Measurements from ENCODE around the gene DSP.

The DSP gene, protein sequence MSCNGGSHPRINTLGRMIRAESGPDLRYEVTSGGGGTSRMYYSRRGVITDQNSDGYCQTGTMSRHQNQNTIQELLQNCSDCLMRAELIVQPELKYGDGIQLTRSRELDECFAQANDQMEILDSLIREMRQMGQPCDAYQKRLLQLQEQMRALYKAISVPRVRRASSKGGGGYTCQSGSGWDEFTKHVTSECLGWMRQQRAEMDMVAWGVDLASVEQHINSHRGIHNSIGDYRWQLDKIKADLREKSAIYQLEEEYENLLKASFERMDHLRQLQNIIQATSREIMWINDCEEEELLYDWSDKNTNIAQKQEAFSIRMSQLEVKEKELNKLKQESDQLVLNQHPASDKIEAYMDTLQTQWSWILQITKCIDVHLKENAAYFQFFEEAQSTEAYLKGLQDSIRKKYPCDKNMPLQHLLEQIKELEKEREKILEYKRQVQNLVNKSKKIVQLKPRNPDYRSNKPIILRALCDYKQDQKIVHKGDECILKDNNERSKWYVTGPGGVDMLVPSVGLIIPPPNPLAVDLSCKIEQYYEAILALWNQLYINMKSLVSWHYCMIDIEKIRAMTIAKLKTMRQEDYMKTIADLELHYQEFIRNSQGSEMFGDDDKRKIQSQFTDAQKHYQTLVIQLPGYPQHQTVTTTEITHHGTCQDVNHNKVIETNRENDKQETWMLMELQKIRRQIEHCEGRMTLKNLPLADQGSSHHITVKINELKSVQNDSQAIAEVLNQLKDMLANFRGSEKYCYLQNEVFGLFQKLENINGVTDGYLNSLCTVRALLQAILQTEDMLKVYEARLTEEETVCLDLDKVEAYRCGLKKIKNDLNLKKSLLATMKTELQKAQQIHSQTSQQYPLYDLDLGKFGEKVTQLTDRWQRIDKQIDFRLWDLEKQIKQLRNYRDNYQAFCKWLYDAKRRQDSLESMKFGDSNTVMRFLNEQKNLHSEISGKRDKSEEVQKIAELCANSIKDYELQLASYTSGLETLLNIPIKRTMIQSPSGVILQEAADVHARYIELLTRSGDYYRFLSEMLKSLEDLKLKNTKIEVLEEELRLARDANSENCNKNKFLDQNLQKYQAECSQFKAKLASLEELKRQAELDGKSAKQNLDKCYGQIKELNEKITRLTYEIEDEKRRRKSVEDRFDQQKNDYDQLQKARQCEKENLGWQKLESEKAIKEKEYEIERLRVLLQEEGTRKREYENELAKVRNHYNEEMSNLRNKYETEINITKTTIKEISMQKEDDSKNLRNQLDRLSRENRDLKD (N-terminal part only)

DNA sequence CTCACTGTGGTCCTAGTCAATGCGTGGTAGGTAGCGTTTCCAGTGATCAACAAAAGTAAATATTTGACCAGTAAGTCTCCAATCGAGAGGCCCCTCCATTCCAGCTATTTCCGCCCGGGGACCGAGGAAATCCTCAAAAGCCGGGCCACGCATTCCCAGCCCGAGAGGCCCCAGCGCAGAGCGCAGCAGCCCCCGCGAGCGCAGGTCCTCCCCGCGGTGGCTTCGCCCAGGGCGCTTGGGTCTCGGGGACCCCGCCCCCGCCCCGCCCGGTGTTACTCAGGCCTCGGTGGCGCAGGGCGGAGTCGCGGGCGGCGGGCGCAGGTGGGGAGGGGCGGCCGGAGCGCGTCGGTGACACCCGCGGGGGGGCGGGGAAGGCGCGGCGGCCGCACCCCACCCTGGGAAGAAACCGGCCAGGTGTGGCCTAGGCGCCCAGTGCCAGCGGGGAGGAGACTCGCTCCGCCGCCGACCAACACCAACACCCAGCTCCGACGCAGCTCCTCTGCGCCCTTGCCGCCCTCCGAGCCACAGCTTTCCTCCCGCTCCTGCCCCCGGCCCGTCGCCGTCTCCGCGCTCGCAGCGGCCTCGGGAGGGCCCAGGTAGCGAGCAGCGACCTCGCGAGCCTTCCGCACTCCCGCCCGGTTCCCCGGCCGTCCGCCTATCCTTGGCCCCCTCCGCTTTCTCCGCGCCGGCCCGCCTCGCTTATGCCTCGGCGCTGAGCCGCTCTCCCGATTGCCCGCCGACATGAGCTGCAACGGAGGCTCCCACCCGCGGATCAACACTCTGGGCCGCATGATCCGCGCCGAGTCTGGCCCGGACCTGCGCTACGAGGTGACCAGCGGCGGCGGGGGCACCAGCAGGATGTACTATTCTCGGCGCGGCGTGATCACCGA, at the start of gene DSP:
Gene DSP, plus strand, starts transcription at position 497 of the 890 bp plus-strand sequence. Its CDS starts 245 bp downstream, at position 742.
- FAIRE-seq = no peak

DNA sequence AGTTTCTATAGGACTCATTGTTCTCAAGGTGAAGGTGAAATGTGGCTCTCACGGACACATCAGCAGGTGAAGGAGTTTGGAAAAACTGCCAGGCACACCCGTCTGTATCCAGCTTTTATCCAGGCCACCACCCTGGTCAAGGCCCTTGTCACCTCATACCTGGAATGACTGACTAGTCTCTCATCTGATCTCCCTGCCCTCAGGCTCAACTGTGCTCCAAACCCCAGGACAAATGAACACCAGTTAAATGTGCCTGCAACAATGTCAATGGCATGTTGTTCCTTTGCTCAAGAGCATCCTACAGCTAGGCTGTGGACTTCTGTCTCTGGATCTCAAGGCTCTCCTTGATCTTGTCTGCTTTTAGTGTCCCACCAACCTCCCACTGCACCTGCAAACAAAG, 47.6 kb upstream of the DSP start:
- FAIRE-seq = no peak

DNA sequence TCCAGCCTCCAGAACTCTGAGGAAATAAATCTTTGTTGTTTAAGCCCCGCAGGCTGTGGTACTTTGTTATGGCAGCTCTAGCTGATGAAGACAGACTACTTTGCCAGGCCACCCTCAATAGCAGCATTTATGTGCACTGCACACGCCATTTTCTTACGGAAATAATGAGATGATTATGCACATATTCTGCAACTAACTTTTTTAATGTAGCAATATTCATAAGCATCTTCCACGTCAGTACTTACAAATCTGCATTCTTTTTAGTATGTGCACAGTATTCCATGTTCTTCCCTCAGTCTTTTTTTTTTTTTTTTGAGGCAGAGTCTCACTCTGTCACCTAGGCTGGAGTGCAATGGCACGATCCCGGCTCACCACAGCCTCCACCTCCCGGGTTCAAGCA, 46.8 kb upstream of the DSP start:
- no peak for FAIRE-seq

DNA sequence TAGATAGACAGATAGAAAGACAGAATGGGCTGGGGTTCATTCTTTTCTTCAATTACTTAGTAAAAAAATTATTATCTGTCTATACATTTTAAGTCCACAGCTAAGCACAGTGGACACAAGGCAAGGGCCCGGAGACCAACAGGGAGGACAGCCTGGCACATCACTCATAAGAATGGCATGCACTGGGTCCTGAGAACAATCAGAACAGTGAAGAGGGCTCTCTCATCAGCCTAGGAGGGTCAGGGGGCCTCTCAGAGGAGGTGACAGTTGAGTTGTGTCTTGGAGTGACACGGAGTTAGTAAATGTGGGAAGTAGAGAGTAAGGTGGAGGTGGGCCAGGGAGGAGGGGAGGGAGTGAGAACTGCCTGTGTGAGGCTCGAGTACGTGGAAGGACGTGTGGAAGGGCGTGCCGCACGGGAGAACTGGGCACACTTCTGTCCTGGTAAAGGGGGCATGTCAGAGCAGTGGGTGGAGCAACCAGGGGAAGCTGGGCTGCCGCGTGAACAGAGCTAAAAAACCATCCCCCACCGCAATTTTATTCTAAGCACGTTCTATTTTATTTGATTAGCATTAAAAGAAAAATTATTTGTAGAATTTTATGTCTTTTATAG, 45.1 kb upstream of the DSP start:
- no peak for FAIRE-seq

DNA sequence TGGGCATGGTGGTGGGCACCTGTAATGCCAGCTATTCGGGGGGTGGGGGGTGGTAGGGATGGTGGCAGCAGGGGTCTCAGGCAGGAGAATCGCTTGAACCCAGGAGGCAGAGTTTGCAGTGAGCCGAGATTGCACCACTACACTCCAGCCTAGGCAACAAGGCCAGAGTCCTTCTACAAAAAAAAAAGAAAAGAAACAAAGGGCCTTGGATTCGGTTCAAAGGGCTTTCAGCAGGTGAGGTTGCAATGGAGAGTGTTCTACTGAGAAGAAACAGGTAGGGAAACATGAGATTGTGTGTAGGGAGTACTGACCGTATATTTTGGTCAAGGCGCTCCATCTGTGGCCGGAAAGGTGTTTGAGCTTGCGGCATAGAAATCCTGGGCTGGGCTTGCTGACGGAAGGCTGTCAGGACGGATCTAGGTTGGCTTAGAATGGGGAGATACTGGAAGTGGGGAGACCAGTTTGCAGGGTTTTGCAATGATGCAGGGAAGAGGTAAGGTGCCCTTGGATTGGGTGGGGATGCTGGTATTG, 40.7 kb upstream of the DSP start:
- FAIRE-seq = no peak

DNA sequence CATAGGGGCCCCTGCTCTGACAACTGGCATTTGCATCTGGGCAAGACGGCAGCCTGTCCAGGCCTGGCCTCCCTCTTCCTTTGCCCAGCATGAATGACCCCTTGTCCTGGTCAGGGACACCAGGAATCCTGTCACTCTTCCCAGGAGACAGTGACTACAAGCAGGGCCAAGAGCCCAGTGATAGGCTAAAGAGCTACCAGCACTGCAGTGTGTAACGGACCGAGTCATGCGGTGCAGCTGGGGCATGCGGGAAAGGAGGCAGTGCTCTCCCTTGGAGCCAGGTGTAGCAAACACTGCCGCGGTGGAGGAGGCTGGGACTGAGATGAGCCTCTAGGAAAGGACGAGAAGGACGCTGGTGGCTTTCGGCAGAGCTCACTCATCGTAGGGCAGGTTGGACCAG, 38.7 kb upstream of the DSP start:
- FAIRE-seq = no peak

DNA sequence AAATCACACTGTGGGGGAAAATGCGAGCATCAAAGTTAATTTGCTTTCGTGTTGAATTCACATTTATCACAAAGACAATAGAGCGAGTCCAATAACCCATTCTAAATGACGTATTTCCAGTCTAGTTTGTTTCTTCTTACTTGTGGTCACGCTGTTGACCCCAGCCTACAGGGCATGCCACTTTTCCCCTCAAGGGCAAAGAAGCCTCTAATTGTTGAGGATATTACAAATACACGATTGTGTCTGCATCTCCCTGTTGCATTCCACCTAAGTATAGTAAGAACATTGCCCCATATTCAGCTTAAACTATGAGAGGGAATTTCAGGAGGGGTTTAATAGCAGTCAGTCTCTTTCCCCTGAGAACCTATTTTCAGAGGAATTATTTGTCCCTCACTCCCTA, 37.4 kb upstream of the DSP start:
- no peak for FAIRE-seq

DNA sequence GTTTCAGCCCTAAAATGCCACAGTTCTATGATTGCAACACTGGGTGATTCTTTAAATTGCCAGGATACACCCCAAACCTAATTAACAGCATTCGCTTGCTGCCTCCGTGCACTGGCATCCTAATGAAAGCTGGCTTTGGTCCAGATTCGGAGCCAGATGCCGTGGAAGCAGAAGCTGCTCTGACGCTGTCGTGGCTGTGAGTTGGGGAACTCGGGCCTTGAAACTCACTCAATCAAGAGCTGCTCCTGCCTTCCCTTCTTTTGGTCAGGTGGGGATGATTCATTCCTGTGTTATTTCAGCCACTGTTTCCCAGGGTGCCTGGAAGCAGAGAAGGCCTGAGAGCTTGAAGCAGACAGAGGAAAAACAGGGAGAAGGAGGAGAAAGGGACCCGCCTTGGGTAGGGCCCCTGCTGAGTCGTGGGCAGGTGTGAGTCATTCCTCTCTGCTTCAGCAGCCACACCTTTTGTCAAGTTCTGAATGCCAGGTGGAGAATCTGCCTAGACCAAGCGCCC, 36.2 kb upstream of the DSP start:
- no peak for FAIRE-seq

DNA sequence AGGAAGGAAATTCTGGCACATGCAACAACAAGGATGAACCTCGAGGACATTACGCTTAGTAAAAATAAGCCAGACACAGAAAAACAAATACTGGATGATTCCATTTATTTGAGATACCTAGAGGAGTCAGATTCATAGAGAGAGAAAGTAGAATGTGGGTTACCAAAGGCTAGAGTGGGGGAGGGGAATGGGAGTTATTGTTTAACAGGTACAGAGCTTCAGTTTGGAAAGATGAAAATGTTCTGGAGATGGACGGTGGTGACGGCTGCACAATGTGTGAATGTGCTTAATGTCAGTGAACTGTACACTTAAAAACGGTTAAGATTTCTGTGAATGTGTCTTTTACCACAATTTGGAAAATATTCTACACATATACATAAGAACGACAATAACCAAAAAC, 33.9 kb upstream of the DSP start:
- no peak for FAIRE-seq

DNA sequence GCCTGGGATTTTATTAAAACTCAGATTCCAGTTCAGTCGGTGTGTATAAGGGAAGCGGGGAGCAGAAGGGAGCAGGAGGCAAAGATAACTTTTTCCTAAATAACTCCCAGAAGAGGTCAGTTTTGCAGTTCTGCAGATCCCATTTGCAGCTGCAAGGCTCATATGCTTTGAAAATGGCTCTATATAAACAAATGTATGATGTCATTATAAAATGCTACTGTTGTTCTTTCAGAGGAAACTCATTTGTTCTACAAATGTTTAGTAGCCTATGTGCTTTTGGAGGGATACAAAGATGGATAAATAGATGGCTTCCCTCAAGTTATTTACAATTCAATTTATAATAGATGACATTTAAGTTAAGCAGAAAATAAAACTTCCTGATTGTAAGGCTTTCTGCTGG, 29.2 kb upstream of the DSP start:
- FAIRE-seq = no peak

DNA sequence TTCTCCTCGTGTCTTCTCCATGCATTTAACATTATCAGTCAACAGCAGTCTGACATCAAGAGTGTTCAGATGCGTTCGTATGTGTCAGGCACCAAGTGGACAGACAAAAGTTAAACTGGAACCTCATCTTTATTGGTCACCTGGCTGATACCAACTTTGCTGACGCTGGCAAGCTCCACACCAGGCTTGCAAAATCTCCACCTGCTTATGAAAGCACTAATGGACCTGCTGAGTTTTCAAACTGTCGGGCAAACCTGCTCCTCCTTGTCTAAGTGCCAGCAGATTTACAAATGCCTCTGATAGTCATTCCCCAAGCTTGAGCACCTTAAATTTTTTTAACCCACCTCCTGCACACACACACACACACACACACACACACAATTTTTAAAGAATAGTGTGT, 27.9 kb upstream of the DSP start:
- FAIRE-seq = no peak

DNA sequence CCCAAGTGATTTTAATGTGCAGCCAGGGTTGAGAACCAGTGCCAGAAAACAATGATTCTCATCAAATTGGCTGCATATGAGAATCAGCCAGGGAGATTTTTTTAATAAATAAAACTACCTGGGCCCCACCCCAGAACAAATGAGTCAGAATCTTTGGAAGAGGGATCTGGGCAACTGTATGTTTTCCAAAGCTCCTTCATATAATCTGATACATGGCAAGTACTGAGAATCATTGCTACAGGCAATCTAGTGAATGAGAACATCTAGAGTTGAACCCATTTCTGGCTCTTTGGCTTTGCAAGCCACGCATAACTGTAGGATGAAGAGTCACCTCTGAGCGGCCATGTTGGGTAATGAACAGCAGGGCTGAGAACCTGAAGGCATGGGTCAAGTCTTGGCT, 26.1 kb upstream of the DSP start:
- no peak for FAIRE-seq

DNA sequence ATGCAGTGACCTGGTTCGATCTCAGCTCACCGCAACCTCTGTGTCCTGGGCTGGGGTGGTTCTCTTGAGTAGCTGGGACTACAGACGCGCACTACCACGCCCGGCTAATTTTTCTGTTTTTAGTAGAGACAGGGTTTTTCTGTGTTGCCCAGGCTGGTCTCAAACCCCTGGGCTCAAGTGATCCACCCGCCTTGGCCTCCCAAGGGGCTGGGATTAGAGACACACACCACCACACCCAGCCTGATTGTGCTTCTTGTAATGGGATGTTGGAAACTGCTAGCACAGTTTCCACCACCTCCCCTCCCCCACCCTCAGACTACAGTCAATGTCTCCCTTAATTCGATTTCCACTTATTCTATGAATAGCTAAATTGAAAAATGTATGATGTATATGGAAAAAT, 22.6 kb upstream of the DSP start:
- no peak for FAIRE-seq

DNA sequence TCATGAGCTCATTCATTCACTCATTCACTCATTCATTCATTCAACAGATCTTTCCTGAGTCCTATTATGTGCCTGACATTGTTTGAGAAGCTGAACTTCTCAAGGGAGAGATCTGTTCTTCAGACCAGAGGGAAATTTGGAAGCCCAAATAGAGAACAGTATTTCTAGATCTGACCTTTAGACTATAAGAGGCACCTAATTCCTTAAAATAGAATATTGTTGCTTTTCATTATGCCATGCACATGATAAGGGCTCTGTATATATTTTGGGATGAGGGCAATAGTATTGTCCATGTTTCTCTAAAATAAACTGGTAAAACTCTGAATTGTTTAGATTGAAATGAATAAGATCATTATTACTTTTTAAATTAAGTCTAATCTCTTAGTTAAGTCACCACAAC, 18.6 kb upstream of the DSP start:
- FAIRE-seq = no peak

DNA sequence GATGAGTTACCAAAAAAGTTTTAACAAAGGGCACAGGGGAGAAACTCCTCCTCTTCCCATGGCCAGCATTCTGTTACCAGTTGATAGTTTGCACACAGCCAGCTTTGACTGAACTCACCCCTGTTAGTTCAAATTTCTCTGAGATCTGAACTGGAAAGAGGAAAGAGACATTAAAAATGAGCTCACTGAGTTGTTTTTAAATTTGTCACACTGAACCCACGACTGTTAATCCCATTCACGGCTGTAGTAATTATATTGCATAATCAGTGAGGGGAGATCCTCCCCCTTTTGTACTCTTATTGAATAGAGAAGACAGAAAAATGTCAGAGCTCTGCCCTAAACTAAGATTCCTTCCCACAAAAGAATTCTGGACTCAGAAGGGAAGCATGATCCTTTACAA, 17.5 kb upstream of the DSP start:
- no peak for FAIRE-seq

DNA sequence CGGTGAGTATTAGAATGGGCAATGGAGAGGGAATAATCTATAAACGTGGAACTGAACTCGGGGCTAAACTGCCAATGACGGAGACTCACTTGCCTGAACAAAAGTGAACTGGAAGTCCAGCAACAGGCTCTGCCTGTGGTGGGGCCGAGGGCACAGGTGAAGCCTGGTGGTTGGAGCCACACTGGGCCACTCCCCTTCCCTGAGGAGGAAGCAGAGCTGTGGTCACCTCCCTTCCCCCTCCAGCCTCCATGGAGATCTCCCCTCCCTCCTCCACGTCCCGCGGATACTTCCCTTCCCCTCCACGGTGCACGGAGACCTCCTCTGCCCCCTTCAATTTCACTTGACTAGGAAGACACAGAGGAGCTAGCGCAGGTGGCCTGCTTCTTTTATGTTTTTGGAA, 14.7 kb upstream of the DSP start:
- FAIRE-seq = no peak

DNA sequence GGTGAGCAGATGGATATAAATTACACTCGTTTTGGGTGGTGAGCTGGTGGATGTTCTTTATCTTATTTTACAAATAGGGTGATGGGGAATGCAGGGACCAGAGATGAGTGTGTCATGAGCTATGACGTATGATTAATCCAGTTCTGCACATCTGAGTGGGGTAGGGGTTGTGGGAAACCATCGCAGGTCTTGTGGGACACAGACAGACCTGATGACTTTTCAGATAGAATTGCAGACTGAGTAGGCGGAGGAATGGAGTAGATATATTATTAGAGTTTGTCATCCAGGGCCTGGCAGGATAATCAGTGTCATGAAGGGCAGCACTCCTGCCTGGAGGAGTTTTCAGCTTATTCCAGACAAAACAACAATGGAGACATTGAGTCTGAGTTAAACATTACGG, 12.9 kb upstream of the DSP start:
- no peak for FAIRE-seq

DNA sequence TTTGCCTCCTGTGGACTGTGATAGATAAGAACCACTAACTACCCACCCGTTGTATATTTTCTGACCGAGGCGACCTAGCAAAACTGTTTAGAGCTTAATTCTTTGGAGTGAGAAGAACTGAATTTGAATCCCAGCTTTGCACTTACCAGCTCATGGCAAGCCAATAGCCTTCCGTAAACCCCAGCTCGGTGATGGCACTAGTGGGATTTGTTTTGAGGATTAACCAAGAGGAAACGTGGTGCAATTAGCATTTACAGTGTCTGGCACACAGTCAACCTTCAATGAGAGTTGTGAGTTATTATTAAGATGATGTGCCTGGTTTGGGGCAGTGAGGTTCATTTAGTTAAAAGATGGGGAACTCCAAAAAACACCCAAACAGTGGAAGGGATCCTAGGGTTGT, 12.3 kb upstream of the DSP start:
- no peak for FAIRE-seq

DNA sequence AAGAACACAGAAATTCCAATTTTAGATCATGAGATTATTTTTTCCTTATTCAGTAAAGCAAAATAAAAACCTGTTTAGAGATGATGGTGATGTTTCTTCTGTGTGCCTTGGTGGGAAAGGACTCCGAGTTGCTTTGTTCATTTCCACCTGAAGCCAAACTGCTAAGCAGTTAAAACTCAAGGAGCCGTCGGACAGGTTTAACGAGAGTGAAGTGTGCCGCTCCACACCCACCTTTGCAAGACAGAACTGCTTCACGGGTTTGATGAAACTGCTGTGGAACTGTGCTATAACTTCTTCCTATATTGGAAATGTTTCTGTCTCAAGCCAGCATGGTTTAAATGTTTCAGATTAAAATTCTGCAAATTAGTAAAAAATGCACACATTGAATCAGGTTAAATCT, 9.2 kb upstream of the DSP start:
- no peak for FAIRE-seq

DNA sequence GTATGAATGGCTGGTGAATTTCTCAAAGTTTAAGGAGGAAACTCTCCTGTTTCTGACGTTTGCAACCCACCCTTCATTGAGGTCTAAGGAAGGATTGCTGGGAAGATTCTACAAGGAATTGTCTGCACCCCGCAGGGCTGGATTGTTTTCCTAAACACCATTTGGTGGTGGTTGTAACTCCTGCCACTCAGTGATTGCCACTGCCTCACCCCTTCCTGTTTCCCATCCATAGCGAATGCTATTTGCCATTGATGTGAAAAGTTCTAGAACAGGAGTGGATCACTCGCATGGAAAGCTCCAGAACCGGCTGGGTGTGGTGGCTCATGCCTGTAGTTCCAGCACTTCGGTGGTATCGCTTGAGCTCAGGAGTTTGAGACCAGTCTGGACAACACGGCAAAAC, 8.7 kb upstream of the DSP start:
- no peak for FAIRE-seq

DNA sequence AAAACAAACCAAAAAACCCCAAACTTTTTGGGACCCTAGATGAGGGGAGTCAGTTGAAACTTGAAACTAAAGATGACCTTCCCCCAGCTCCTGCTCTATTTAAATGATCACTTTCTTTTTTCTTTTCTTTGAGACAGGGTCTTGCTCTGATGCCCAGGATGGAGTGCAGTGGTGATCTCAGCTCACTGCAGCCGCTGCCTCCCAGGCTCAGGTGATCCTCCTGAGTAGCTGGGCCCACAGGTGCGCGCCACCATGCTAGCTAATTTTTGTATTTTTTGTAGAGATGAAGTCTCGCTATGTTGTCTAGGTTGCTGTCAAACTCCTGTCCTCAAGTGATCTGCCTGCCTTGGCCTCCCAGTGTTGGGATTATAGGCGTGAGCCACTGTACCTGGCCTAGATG, 7.3 kb upstream of the DSP start:
- no peak for FAIRE-seq

DNA sequence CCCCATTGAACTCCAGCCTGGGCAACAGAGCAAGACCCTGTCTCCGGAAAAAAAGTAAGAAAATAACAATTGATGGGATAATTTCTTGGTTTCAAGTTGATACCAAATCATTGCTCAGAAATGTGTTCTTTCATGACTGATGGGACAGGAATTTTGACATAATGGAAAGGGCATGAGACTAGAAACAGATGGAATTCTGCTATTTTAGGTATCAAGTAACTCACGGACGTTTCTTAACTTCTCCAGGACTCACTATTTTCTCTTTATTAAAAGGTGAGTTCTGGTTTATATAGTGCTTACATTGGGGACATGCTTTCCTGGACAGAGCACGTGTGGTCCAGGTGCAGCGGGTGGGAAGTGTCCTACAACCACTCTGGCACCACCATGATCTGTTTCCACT, 6.0 kb upstream of the DSP start:
- FAIRE-seq = no peak
